ENCODE measurements around the gene MATN1. TPM values are rescaled to one million over a fixed set of nuclear protein-coding genes. Genes with fewer than 3 reads are reported as not detected.

MATN1 gene
- total RNA-seq, 1 experiment from 2014 or later, result 0.12 TPM

GRCh38 chr1:30758785-30759380 lies 35.5 kb upstream of the MATN1 start:
- no peak overlapping the region for H3K4me3 ChIP-seq (replicated peaks in 1 of 2; ENCODE audit: low read depth in 1 of 2, low read length in 2 of 2)
- no peaks in the 10 kb centered on the region for H3K79me2 ChIP-seq (ENCODE audit: insufficient read depth, low read length)
- H3K36me3 ChIP-seq (ENCODE audit: control insufficient read depth in 1 of 2, insufficient read depth in 2 of 2, low read length in 2 of 2), result no peaks in the 10 kb centered on the region
- ChIA-PET RAD21 (ENCODE audit: low non-redundant PET in 1 of 2, low total read pairs in 2 of 2, uncharacterized antibody in 2 of 2, unreplicated experiment in 2 of 2) (no interaction called here), CTCF (interaction anchor here (1.4 to 1.8 kb wide), 2 partner anchors 21 to 39 kb away, joined by 3 to 9 read pairs; no protein-coding TSS in a partner anchor), POLR2A (interaction anchor here (0.6 to 1.0 kb wide), 2 partner anchors 27 to 40 kb away, joined by 3 to 4 read pairs; no protein-coding TSS in a partner anchor)
- no peaks in the 10 kb centered on the region for H3K9me3 ChIP-seq (ENCODE audit: control insufficient read depth in 1 of 2, insufficient read depth in 1 of 2, low read depth in 1 of 2, low read length in 2 of 2)
- TF ChIP-seq CBX3 (IDR thresholded peaks at IDR 0.05; ENCODE audit: low read depth), result no peak
- TF ChIP-seq EGR1 (IDR thresholded peaks at IDR 0.05; ENCODE audit: low read depth), result no peak
- no peak for TF ChIP-seq CTCF (IDR thresholded peaks at IDR 0.05 in 2 of 3, conservative IDR thresholded peaks at IDR 0.05 in 1 of 3; ENCODE audit: borderline replicate concordance in 1 of 3, insufficient read depth in 1 of 3, low read depth in 2 of 3, low read length in 2 of 3)
- no peak for TF ChIP-seq FOSL1 (IDR thresholded peaks at IDR 0.05; ENCODE audit: low read depth)
- TF ChIP-seq, protein P1, sequence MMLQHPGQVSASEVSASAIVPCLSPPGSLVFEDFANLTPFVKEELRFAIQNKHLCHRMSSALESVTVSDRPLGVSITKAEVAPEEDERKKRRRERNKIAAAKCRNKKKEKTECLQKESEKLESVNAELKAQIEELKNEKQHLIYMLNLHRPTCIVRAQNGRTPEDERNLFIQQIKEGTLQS (IDR thresholded peaks at IDR 0.05), result no peak
- TF ChIP-seq ZNF274 (IDR thresholded peaks at IDR 0.05; ENCODE audit: low read depth, low read length), result no peak
- no peak for TF ChIP-seq JUND (IDR thresholded peaks at IDR 0.05)
- TF ChIP-seq RAD21 (IDR thresholded peaks at IDR 0.05; ENCODE audit: low read depth), result no peak
- TF ChIP-seq POLR2AphosphoS5 (IDR thresholded peaks at IDR 0.05; ENCODE audit: low read depth, low read length), result no peak
- TF ChIP-seq SRF (IDR thresholded peaks at IDR 0.05; ENCODE audit: low read depth), result no peak
- TF ChIP-seq, protein P2, sequence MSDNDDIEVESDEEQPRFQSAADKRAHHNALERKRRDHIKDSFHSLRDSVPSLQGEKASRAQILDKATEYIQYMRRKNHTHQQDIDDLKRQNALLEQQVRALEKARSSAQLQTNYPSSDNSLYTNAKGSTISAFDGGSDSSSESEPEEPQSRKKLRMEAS (IDR thresholded peaks at IDR 0.05), result no peak
- TF ChIP-seq ZFX (IDR thresholded peaks at IDR 0.05), result no peak
- no peak for TF ChIP-seq ELF1 (IDR thresholded peaks at IDR 0.05; ENCODE audit: borderline replicate concordance, low read depth)
- TF ChIP-seq EZH2 (IDR thresholded peaks at IDR 0.05), result no peak
- TF ChIP-seq YY1 (IDR thresholded peaks at IDR 0.05; ENCODE audit: extremely low read depth, insufficient replicate concordance, low read depth, low read length), result no peak
- TF ChIP-seq, protein P3, sequence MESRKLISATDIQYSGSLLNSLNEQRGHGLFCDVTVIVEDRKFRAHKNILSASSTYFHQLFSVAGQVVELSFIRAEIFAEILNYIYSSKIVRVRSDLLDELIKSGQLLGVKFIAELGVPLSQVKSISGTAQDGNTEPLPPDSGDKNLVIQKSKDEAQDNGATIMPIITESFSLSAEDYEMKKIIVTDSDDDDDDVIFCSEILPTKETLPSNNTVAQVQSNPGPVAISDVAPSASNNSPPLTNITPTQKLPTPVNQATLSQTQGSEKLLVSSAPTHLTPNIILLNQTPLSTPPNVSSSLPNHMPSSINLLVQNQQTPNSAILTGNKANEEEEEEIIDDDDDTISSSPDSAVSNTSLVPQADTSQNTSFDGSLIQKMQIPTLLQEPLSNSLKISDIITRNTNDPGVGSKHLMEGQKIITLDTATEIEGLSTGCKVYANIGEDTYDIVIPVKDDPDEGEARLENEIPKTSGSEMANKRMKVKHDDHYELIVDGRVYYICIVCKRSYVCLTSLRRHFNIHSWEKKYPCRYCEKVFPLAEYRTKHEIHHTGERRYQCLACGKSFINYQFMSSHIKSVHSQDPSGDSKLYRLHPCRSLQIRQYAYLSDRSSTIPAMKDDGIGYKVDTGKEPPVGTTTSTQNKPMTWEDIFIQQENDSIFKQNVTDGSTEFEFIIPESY (IDR thresholded peaks at IDR 0.05; ENCODE audit: extremely low read depth, insufficient replicate concordance, low read length), result no peak
- no peak for TF ChIP-seq TCF7L2 (IDR thresholded peaks at IDR 0.05; ENCODE audit: borderline replicate concordance, extremely low read depth, insufficient read depth, insufficient read length)
- TF ChIP-seq CEBPB (IDR thresholded peaks at IDR 0.05; ENCODE audit: low read depth), result no peak
- intact Hi-C loops (cut with micrococcal nuclease), result no loop called here
- H2AFZ ChIP-seq (ENCODE audit: low read depth, low read length, poor library complexity, severe bottlenecking), result peak overlapping the region; percentile 78
- no peaks in the 10 kb centered on the region for H4K20me1 ChIP-seq (ENCODE audit: insufficient read depth)
- H3K4me2 ChIP-seq (ENCODE audit: low read length), result no peak overlapping the region
- no peaks in the 10 kb centered on the region for H3K27me3 ChIP-seq (ENCODE audit: insufficient read depth, low read length)
- H3K27ac ChIP-seq (ENCODE audit: low read depth, low read length), result no peak overlapping the region
- ATAC-seq (peak; percentile 87), DNase-seq (ENCODE audit: low read depth, low spot score) (peak; percentile 42)
- peaks cover 0 to 27% of the 10 kb centered on the region in 2 experiments; a peak in 3 of 4 replicates for H3K4me1 ChIP-seq (ENCODE audit: control insufficient read depth in 1 of 2, insufficient read depth in 2 of 2, low read length in 2 of 2)
- no peaks in the 10 kb centered on the region for H3K9me2 ChIP-seq (ENCODE audit: insufficient read depth)
- BruUV-seq (replicated peaks), result no TSS peak
- H3K9ac ChIP-seq (ENCODE audit: low read length), result no peak overlapping the region
